ENCODE data around the gene TNFAIP3.
"Not testable (repeated sequence)": the region's sequence is repeated elsewhere in the genome, so short reads cannot be mapped to it uniquely, and the experiment has no call there.

The TNFAIP3 gene

DNA sequence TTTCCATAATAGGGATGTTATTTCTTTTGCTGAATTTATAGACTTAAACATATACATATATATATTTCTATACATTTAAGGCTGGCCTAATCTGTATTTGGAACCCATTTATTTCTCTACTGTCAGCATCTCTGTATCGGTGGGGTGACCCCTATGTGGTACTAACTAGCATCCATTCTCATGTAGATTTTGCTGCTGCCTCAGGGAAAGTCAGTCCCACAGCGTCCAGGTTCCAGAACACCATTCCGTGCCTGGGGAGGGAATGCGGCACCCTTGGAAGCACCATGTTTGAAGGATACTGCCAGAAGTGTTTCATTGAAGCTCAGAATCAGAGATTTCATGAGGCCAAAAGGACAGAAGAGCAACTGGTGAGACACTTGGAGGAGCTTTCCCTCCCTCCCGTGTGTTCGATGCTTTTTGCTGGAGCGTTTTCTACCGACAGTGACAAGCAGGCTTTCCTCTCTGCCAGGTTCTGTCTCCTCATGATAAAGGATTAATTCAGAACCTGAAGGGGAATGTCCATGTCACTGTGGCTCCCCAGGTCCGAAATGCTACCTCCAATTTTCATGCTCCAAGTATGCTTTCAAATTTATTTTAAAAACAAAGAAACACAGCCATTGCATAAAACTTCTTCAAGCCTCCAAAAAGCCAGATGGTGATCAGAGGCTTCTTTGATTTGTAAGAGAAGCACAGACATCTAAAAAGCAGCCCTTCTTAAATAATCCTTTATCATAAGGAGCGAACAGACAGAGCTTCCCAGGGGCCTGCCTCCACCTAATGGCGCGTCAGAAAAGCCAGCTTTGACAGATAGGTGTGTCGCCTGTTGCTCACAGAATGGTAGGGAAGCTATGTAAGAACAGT, 13.1 kb downstream of the TNFAIP3 start:
- no peak for DNase-seq

DNA sequence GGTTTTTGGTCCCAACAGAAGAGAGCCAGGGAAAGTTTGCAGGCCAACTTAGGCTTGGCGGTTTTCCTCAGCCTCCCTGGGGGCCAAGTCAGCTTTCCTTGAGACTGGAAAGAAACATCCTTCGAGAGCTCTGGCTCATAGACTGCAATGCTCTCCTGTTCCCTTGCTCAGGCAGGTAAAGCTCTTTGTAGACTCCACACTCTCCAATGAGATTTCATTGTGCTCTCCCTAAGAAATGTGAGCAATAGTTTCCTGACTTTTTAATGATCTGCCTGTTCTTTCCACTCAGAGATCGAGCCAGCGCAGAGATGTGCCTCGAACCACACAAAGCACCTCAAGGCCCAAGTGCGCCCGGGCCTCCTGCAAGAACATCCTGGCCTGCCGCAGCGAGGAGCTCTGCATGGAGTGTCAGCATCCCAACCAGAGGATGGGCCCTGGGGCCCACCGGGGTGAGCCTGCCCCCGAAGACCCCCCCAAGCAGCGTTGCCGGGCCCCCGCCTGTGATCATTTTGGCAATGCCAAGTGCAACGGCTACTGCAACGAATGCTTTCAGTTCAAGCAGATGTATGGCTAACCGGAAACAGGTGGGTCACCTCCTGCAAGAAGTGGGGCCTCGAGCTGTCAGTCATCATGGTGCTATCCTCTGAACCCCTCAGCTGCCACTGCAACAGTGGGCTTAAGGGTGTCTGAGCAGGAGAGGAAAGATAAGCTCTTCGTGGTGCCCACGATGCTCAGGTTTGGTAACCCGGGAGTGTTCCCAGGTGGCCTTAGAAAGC, 13.9 kb downstream of the TNFAIP3 start:
- DNase-seq = peak; percentile 28

DNA sequence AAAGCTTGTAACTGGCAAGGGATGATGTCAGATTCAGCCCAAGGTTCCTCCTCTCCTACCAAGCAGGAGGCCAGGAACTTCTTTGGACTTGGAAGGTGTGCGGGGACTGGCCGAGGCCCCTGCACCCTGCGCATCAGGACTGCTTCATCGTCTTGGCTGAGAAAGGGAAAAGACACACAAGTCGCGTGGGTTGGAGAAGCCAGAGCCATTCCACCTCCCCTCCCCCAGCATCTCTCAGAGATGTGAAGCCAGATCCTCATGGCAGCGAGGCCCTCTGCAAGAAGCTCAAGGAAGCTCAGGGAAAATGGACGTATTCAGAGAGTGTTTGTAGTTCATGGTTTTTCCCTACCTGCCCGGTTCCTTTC, 14.4 kb downstream of the TNFAIP3 start:
- DNase-seq = no peak

GRCh38 chr6:137882225-137882961, 15.3 kb downstream of the TNFAIP3 start:
- DNase-seq = no peak

DNA sequence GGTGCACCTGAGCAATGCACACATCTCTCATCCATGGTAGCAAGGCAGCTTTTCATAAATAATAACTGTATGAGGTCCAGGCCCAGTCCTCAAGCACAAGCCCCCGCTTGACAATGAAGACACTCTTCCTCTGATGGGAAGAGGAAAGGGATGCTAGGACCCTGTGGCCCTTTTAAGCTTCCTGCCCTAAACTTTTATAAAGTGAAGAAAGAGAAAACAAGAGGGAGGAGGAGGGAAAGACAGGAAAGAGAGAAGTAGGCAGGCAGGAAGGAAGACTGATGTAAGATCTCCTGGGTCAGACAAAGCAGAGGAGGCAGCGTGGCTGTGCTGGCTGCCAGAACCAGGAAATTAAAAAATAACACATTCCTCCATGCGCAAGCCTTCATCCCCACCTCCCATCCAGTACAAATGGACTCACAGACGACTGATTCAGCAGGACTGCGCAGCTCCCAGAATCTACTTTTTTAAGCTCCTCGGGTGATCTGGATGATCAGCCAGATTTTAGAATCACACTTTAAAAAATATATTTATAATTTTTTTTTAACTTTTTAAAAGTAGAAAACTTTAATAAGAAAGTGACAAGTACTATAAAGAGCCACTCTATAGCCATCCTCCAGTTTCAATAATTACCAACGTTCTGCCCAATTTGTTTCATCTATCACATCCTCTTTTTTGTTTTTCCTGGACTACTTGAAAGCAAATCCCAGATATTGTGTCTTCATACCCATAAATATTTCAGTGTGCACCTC, 16.5 kb downstream of the TNFAIP3 start:
- DNase-seq = no peak

- no peak for DNase-seq
These were observed 17.3 kb downstream of the TNFAIP3 start for GRCh38 chr6:137884149-137884909.

DNA sequence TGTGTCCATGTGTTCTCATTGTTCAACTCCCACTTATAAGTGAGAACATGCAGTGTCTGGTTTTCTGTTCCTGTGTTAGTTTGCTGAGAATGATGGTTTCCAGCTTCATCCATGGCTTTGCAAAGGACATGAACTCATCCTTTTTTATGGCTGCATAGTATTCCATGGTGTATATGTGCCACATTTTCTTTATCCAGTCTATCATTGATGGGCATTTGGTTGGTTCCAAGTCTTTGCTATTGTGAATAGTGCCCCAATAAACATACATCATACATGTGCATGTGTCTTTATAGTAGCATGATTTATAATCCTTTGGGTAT, 17.8 kb downstream of the TNFAIP3 start:
- not testable (repeated sequence) for DNase-seq

DNA sequence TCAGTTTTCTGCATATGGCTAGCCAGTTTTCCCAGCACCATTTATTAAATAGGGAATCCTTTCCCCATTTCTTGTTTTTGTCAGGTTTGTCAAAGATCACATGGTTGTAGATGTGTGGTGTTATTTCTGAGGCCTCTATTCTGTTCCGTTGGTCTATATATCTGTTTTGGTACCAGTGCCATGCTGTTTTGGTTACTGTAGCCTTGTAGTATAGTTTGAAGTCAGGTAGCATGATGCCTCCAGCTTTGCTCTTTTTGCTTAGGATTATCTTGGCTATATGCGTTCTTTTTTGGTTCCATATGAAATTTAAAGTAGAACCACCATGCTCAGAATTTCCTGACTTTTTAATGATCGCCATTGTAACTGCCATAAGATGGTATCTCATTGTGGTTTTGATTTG, 19.2 kb downstream of the TNFAIP3 start:
- DNase-seq = not testable (repeated sequence)

DNA sequence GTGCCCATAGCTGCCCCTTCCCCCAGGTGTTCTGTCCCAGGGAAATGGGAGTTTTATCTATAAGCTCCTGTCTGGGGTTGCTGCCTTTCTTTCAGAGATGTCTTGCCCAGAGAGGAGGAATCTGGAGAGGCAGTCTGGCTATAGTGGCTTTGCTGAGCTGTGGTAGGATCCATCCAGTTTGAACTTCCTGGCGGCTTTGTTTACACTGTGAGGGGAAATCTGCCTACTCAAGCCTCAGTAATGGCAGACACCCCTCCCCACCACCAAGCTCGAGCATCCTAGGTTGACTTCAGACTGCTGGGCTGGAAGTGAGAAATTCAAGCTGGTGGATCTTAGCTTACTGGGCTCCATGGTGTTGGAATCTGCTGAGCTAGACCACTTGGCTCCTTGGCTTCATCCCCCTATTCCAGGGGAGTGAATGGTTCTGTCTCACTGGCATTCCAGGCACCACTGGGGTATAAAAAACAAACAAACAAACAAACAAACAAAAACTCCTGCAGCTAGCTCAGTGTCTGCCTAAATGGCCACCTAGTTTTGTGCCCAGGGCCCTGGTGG, 24.0 kb downstream of the TNFAIP3 start:
- no peak for DNase-seq

- DNase-seq = no peak
These were observed 25.2 kb downstream of the TNFAIP3 start for GRCh38 chr6:137892271-137892708.

DNA sequence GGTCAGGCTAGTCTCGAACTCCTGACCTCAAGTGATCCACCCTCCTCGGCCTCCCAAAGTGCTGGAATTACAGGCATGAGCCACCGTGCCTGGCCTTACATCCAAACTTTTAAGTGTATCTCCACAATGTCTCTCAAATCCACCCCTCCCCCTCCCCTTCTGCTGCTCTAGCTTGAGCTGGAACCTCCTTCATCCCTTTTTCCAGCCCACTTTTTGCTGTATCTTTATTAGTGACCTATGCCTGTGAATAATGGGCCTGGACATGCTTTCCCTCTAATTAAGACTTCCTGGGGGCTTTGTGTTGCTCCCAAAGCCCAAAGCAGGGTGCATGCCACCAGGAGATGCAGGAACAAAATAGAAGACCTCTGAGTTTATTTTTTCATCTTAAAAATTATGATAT, 26.1 kb downstream of the TNFAIP3 start:
- DNase-seq = no peak

DNA sequence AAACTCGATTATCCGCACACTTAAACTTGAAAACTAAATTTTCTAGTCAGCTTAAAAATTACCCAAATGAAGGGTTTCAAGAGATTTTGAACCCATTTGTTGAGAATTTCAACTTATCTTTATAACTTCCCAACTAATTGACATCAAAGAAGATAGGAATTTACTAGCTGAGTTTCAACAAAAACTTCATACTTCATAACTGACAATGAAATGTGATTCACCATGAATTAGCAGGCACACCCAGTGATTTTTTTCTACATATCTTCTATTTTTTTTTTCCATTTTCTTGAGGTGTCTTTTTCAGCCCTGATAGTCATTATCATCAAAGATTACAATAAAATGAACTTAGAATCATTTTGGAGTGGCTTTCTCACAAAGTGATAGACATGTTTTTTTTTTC, 26.7 kb downstream of the TNFAIP3 start:
- DNase-seq = no peak

DNA sequence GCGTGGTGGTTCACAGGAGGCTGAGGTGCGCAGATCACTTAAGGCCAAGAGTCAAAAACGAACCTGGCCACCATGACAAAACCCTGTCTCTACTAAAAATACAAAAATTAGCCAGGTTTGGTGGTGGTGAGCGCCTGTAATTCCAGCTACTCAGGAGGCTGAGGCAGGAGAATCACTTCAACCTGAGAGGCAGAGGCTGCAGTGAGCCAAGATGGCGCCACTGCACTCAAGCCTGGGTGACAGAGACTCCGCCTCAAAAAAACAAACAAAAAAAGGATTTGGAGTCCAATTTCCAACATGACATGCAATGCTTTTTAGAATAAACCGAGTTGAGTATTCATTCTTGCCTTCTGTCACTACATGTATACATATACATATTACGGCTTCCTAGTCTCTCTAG, 27.3 kb downstream of the TNFAIP3 start:
- not testable (repeated sequence) for DNase-seq

DNA sequence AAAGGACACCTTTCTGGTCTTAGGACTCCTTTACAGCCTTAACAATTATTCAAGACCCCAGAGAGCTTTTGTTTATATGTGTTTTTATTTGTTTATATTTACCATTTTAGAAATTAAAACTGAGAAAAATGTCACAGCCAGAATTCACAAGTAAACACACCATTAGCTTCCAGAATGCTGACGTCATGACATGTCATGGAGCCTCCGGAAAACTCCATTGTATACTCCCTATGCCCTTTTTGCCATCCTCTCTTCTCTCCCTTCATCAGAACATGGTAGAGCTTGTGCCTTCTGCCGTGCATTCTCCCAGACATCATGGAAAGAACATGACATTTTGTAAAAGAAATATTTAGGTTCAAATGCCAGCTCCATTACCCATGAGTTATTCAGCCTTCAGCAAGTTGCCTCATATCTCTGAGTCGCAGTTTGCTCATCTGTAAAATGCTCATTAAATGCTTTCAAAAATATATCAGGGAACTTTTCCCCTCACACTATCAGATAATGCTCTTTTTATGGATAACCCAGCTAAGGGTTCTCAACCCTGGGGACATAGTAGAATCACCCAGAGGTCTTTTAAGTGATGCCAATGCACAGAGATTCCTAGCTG, 27.8 kb downstream of the TNFAIP3 start:
- DNase-seq = no peak

DNA sequence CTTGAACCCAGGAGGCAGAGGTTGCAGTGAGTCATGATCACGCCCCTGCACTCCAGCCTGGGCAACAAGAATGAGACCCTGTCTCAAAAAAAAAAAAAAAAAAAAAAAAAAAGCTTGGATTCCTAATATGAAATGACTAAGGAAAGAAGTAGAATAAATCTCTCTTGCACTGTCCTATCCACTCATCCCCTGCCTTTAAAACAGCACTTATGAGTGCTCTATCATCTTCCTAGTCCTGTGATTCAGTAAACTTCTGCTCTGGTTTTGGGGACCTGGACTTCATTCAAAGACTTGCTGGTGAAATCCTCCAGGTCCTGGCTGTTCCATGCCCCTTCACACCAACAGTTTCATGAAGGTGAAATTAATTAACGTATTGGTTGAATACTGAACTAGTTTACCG, 29.6 kb downstream of the TNFAIP3 start:
- DNase-seq = no peak

DNA sequence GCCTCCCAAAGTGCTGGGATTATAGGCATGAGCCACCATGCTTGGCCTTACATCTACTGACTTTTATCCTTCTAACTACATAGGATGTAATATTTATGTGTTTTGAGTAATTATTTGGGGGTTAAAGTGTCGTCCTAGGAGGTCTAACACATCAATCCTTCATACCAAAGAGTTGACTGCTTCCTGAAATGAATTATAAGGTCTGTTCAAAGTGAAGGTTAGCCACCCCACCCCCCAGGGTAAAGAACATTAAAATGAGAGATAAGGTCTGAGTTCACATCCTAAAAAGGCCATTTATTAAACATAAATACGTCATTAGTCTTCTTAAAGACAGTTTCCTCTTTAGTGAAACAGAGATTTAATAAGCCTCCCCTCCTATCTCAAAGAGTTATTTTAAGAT, 33.8 kb downstream of the TNFAIP3 start:
- DNase-seq = no peak

DNA sequence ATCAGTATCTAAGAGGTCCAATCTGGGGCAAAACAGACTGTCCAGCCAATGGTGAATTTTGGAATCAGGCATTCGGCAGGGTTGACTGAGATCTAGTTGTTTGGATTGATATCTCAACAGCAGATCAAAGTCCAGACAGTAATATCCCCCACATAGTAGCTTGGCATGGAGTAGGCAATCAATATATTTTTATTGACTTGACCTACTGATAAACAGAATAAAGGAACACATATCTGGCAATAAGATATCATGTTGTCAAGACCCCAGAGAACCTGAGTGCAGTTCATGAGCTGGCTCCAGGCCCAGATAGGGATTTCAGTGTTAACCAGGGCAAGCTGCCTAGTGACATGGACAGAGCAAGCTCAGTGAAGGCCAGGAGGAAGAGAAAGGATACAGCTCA, 34.4 kb downstream of the TNFAIP3 start:
- no peak for DNase-seq

- no peak for DNase-seq
These were observed 35.6 kb downstream of the TNFAIP3 start for GRCh38 chr6:137902699-137903098.

GRCh38 chr6:137903274-137903932, 36.3 kb downstream of the TNFAIP3 start:
- DNase-seq = no peak

GRCh38 chr6:137903933-137904821, 37.1 kb downstream of the TNFAIP3 start:
- DNase-seq = no peak
